ENCODE results near the gene FRAT2.

DNA sequence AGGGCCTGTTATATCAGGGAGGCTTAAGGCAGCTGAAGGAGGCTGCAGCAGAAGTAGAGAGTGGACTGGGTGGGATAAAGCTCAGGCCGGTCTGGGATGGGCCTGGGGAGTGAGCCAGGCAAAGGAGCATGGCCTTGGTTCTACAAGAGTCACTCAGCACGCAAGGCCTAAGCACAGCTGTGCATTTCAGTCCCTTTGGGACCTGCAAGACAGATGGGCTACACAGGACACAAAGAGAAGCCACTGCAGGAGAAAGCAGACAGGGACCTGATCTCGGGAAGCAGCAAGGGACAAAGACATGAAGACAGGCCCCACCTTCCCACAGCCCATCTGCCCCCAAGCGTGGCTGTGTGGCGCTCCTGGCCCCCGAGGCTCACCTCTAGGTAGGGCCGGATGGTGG, 37.2 kb upstream of the FRAT2 start:
- TF ChIP-seq POLR2A (IDR thresholded peaks at IDR 0.05; ENCODE audit: low read depth), result no peak
- TF ChIP-seq, protein P1, sequence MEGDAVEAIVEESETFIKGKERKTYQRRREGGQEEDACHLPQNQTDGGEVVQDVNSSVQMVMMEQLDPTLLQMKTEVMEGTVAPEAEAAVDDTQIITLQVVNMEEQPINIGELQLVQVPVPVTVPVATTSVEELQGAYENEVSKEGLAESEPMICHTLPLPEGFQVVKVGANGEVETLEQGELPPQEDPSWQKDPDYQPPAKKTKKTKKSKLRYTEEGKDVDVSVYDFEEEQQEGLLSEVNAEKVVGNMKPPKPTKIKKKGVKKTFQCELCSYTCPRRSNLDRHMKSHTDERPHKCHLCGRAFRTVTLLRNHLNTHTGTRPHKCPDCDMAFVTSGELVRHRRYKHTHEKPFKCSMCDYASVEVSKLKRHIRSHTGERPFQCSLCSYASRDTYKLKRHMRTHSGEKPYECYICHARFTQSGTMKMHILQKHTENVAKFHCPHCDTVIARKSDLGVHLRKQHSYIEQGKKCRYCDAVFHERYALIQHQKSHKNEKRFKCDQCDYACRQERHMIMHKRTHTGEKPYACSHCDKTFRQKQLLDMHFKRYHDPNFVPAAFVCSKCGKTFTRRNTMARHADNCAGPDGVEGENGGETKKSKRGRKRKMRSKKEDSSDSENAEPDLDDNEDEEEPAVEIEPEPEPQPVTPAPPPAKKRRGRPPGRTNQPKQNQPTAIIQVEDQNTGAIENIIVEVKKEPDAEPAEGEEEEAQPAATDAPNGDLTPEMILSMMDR (IDR thresholded peaks at IDR 0.05), result no peak

All from esophagus muscularis mucosa (tissue), 3 donors.